Colonic mucosa (tissue), 4 donors: ENCODE data around the gene CRACR2B. TPM values are rescaled to one million over a fixed set of nuclear protein-coding genes. Genes with fewer than 3 reads are reported as not detected.

Source experiments
- DNase-seq: peaks from one replicate; pipeline ENCODE4 v3.0.0-alpha.2; 2020
- H3K27ac ChIP-seq: fragments of 200-600 bp; one replicate; pipeline ENCODE4 v1.8.0; 2021
- H3K27me3 ChIP-seq: fragments of 200-600 bp; one replicate; pipeline ENCODE4 v1.8.0; 2021
- H3K36me3 ChIP-seq: fragments of 200-600 bp; one replicate; pipeline ENCODE4 v1.8.0; 2021
- H3K4me1 ChIP-seq: fragments of 200-600 bp; one replicate; pipeline ENCODE4 v1.8.0; 2021; ENCODE audit warnings: mild to moderate bottlenecking
- H3K4me3 ChIP-seq: fragments of 200-600 bp; one replicate; pipeline ENCODE4 v1.8.0; 2021
- H3K9ac ChIP-seq, 2 donors: one replicate each; pipeline ENCODE4 v1.7.0; 2013; ENCODE audit warnings: control low read depth in 2 of 2, low read depth in 2 of 2, low read length in 2 of 2
- H3K9me3 ChIP-seq: fragments of 200-600 bp; one replicate; pipeline ENCODE4 v1.8.0; 2021
- CTCF ChIP-seq: fragments of 200-600 bp; IDR thresholded peaks from one replicate; pipeline ENCODE4 v1.8.0; 2022; ENCODE audit warnings: antibody characterized with exemption, mild to moderate bottlenecking
- intact Hi-C: fragments of 100-400 bp; cut with DNase I; formaldehyde crosslinking; loops from one replicate; pipeline ENCODE4 v1.14.1; 2022
- total RNA-seq, 2 donors: library from RNA; stranded (reverse); fragmentation: NEBNext Ultra II Directional in 1 of 2; extraction: Animal tissue kit (Norgen Biotek cat#: 25700) in 1 of 2; gene quantifications; one replicate each; pipeline ENCODE4 v1.2.1, GENCODE V29; 2021
- donor health status: healthy.
- donor health status: DM: no; HTN: no; CAD: no.
- donor health status: DM: no; HTN: no; CAD: no.

The CRACR2B gene
- total RNA-seq, 2 donors from 2014 or later = 97.3 to 108 TPM

GRCh38 chr11:832529-833113, 4.9 kb downstream of the CRACR2B start, which contains the start of gene CD151:
Gene CD151, plus strand, starts transcription at chr11:832952. Its CDS starts 3,118 bp downstream, at chr11:836070.
- intact Hi-C loops = no loop called here
- no peak for DNase-seq
- Histone ChIP-seq H3K4me1 (peaks cover 30% of the 10 kb centered on the region), H3K9me3 (no peaks in the 10 kb centered on the region), H3K9ac (peak within 1 kb of the TSS; percentile 93), H3K27ac (peak within 1 kb of the TSS; percentile 89), H3K36me3 (peaks cover 11% of the 10 kb centered on the region), H3K27me3 (peaks cover 13% of the 10 kb centered on the region), H3K4me3 (peak within 1 kb of the TSS; percentile 77)
- TF ChIP-seq CTCF = no peak

DNA sequence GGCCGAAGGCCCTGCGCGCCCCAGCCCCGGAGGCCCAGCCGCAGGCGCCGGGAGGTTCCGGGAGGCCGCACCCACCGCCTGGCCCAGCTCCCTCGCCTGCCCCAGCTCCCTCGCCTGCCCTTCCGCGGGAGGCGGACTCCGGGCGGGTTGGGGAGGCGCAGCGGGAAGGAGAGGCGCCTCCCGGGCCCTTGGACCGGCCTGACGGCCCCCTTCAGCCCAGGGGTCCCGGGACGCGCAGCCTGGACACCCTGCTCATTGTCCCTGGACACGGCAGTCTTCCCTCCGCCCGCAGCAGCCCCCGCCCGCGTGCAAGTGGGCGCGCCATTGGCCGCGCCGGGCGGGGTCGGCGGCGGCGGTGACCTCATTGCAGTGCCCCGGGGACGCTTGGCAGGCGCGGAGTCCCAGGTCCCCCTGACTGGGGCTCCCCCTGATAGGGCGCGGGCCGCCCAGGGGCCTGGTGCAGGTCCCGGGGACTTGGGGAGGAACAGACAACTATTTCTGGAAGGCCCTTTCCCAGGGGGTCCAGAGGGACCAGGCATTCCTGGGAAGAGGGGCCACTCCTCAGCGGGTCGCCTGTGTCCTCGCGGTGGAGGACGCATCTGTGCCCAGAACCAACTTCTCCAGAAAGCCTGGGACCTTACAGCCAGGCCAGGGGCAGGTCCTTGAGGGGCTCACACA, 5.5 kb downstream of the CRACR2B start:
- peaks cover 30% of the 10 kb centered on the region for H3K4me1 ChIP-seq

DNA sequence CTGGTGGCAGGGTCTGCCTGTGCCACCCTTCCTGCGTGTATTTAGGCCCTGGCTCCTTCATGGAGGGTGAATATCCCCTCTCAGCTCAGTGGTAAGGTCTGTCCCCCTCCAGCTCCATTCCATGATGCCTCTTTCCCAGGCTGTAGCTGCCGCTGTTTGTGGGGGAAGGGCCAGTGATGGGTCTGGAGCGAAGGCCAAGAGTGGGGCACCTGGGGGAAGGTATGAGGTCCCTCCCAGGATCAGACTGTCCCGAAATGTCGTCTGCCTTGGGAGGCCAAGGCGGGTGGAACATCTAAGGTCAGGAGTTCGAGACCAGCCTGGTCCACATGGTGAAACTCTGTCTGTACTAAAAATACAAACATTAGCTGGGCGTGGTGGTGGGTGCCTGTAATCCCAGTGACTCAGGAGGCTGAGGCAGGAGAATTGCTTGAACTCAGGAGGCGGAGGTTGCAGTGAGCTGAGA, 6.2 kb downstream of the CRACR2B start:
- Histone ChIP-seq H3K4me3 (peak overlapping the region; percentile 77), H3K9me3 (no peaks in the 10 kb centered on the region), H3K27ac (peak overlapping the region; percentile 89), H3K9ac (peak overlapping the region; percentile 93), H3K4me1 (peaks cover 35% of the 10 kb centered on the region), H3K36me3 (peaks cover 13% of the 10 kb centered on the region), H3K27me3 (peaks cover 13% of the 10 kb centered on the region)
- DNase-seq = peak; percentile 59
- no peak for TF ChIP-seq CTCF
- intact Hi-C loops = no loop called here

More for the DNA sequence above, 5.5 kb downstream of the CRACR2B start:
- peaks cover 13% of the 10 kb centered on the region for H3K27me3 ChIP-seq
- H3K9ac ChIP-seq = peak overlapping the region; percentile 93
- no peak for TF ChIP-seq CTCF
- no peaks in the 10 kb centered on the region for H3K9me3 ChIP-seq
- H3K36me3 ChIP-seq = peaks cover 13% of the 10 kb centered on the region
- intact Hi-C loops = no loop called here
- peak overlapping the region; percentile 77 for H3K4me3 ChIP-seq
- peak; percentile 63 for DNase-seq
- H3K27ac ChIP-seq = peak overlapping the region; percentile 89

DNA sequence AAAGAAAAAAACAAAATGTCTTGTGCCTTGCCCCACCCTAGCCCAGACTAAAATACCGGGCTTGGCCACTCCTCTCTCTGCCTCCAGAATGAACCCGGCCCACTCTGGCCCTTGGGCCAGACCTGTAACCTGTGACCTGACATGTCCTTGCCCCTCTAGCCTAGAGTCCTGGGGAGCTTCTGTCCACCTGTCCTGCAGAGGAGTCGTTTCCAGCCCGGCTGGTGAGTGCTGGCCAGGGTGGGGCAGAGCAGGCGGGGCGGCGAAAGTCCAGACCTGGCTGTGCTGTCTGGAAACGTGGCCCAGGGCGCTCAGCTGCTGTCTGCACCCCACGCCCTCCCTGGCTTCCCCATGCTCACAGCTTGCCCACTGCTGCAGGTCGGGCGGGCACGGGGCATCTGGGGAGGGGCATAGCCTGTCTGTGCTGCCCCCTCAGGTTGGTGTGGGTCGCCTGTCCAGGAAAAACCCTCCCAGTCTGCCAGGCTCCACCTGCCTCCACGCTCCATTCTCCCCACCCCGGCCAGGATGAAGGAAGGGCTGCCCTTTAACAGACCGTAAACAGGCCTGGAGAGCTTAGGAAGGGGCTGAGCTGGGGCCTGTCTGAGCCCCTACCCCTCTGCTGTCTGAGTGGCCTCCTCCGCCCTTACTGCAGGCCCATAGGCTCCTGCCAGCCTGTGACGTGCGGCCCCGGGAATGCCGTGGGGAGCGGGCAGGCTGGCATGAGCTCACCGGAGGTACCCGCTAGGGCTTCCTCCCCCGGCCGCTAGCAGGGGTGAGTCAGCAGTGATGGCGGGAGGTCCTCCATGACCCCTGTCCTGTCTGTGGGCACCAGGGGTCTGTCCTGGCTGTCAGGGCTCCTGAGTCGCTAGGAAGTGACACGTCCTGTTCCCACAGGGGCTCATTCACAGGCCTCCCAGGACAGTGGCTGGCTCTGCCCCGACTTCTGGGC, 6.9 kb downstream of the CRACR2B start:
- peaks cover 28% of the 10 kb centered on the region for H3K4me1 ChIP-seq
- H3K4me3 ChIP-seq = peak overlapping the region; percentile 77
- no peak for TF ChIP-seq CTCF
- peak; percentile 85 for DNase-seq
- intact Hi-C loops = no loop called here
- no peaks in the 10 kb centered on the region for H3K9me3 ChIP-seq
- peaks cover 17% of the 10 kb centered on the region for H3K36me3 ChIP-seq
- peak overlapping the region; percentile 40 to 93 for H3K9ac ChIP-seq
- peaks cover 13% of the 10 kb centered on the region for H3K27me3 ChIP-seq
- H3K27ac ChIP-seq = peak overlapping the region; percentile 89

DNA sequence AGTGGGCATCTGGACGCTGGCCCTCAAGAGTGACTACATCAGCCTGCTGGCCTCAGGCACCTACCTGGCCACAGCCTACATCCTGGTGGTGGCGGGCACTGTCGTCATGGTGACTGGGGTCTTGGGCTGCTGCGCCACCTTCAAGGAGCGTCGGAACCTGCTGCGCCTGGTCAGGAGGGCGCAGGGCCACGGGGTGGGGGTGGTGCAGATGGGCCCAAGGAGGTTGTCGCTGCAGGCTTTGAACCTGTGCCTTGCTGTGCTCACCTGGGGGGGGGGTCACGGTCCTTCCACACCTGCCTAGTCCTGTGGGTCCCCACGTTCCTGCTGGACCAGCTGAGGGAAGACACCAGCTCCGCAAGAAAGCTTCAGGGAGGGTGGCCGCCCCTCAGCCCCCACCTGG, 8.6 kb downstream of the CRACR2B start:
- TF ChIP-seq CTCF = no peak
- Histone ChIP-seq H3K9me3 (no peaks in the 10 kb centered on the region), H3K36me3 (peaks cover 21% of the 10 kb centered on the region), H3K9ac (no peak overlapping the region), H3K27me3 (peaks cover 3% of the 10 kb centered on the region), H3K4me1 (peaks cover 34% of the 10 kb centered on the region), H3K27ac (no peak overlapping the region), H3K4me3 (no peak overlapping the region)
- intact Hi-C loops = no loop called here
- no peak for DNase-seq
